ENCODE measurements around the gene YY1.

YY1 gene

GRCh38 chr14:100238419-100239210 lies at the start of gene YY1:
Gene YY1 (plus strand): TSS chr14:100239144. CDS start chr14:100239245, 101 bp downstream.
- peaks cover 68% of the 10 kb centered on the region for H3K4me1 Mint-ChIP-seq
- CTCF ChIA-PET: interaction anchor here (2.1 kb wide), 1 partner anchor 14 kb away, joined by 15 read pairs; no protein-coding TSS in a partner anchor
- peaks cover 53% of the 10 kb centered on the region for H3K36me3 Mint-ChIP-seq
- H3K27me3 Mint-ChIP-seq: peaks cover 4% of the 10 kb centered on the region
- H3K27ac Mint-ChIP-seq: peak within 1 kb of the TSS; percentile 99
- DNase-seq: peak; percentile 99
- H3K4me3 Mint-ChIP-seq: peak within 1 kb of the TSS; percentile 95
- no peaks in the 10 kb centered on the region for H3K9me3 Mint-ChIP-seq

- Mint-ChIP-seq H3K27ac (no peak overlapping the region), H3K27me3 (no peaks in the 10 kb centered on the region), H3K9me3 (no peaks in the 10 kb centered on the region), H3K36me3 (no peaks in the 10 kb centered on the region), H3K4me1 (peaks cover 26% of the 10 kb centered on the region), H3K4me3 (no peak overlapping the region)
- CTCF ChIA-PET: interaction anchor here (5.1 kb wide), 1 partner anchor 32 kb away, joined by 58 read pairs; no protein-coding TSS in a partner anchor
- no peak for DNase-seq
Measured at GRCh38 chr14:100190126-100190525, 48.8 kb upstream of the YY1 start.

DNA sequence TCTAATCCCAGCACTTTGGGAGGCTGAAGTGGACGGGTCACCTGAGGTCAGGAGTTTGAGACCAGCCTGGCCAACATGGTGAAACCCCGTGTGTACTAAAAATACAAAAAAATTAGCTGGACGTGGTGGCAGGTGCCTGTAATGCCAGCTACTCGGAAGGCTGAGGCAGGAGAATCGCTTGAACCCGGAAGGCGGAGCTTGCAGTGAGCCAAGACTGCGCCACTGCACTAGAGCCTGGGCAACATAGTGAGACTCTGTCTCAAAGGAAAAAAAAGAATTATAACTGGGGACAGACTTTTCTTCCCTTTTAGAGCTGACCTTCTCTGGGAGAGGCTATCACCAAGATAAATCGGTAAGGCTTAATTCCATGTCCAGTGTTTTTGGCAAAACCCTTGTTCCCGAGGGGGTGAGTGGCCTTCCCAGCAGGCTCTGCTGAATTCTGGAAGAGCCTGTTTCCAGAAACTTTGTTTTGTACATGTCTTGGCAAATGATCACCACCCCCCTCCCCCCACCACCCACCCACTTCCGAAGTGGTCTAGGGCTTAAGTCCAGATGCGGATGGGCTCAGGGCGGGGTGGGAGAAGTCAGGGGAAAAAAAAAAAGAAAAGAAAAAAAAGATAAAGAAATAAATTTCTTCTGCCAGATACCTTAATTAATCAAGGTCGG lies 47.2 kb upstream of the YY1 start:
- H3K9me3 Mint-ChIP-seq: no peaks in the 10 kb centered on the region
- no peak for DNase-seq
- CTCF ChIA-PET: interaction anchor here (1.0 to 5.1 kb wide), 14 partner anchors 13 to 439 kb away, joined by 3 to 67 read pairs (median 6); partner anchors contain the start of gene DEGS2
- peak overlapping the region; percentile 63 for H3K4me3 Mint-ChIP-seq
- no peaks in the 10 kb centered on the region for H3K36me3 Mint-ChIP-seq
- no peak overlapping the region for H3K27ac Mint-ChIP-seq
- no peaks in the 10 kb centered on the region for H3K27me3 Mint-ChIP-seq
- peaks cover 20% of the 10 kb centered on the region for H3K4me1 Mint-ChIP-seq

- H3K36me3 Mint-ChIP-seq: no peaks in the 10 kb centered on the region
- H3K4me1 Mint-ChIP-seq: peaks cover 20% of the 10 kb centered on the region
- DNase-seq: no peak
- H3K27ac Mint-ChIP-seq: peak overlapping the region; percentile 84
- H3K4me3 Mint-ChIP-seq: peak overlapping the region; percentile 63
- peaks cover 3% of the 10 kb centered on the region for H3K27me3 Mint-ChIP-seq
- CTCF ChIA-PET: interaction anchor here (0.9 to 5.1 kb wide), 35 partner anchors 12 to 440 kb away, joined by 3 to 67 read pairs (median 6); partner anchors contain the start of gene DEGS2
- no peaks in the 10 kb centered on the region for H3K9me3 Mint-ChIP-seq
Measured at GRCh38 chr14:100192250-100192671, 46.7 kb upstream of the YY1 start.

- H3K9me3 Mint-ChIP-seq: no peaks in the 10 kb centered on the region
- no peaks in the 10 kb centered on the region for H3K36me3 Mint-ChIP-seq
- peak overlapping the region; percentile 63 for H3K4me3 Mint-ChIP-seq
- peaks cover 3% of the 10 kb centered on the region for H3K27me3 Mint-ChIP-seq
- H3K27ac Mint-ChIP-seq: peak overlapping the region; percentile 84
- CTCF ChIA-PET: interaction anchor here (0.9 to 5.1 kb wide), 44 partner anchors 12 to 440 kb away, joined by 3 to 67 read pairs (median 5); partner anchors contain the start of gene DEGS2
- peak; percentile 100 for DNase-seq
- peaks cover 20% of the 10 kb centered on the region for H3K4me1 Mint-ChIP-seq
Measured at GRCh38 chr14:100192672-100193416, 46.1 kb upstream of the YY1 start.

GRCh38 chr14:100193417-100194357 lies 45.3 kb upstream of the YY1 start:
- H3K27me3 Mint-ChIP-seq: peaks cover 3% of the 10 kb centered on the region
- no peaks in the 10 kb centered on the region for H3K9me3 Mint-ChIP-seq
- CTCF ChIA-PET: interaction anchor here (0.6 to 5.1 kb wide), 46 partner anchors 11 to 298 kb away, joined by 3 to 67 read pairs (median 5); partner anchors contain the start of gene DEGS2
- H3K4me1 Mint-ChIP-seq: peaks cover 20% of the 10 kb centered on the region
- no peaks in the 10 kb centered on the region for H3K36me3 Mint-ChIP-seq
- H3K4me3 Mint-ChIP-seq: peak overlapping the region; percentile 32
- H3K27ac Mint-ChIP-seq: peak overlapping the region; percentile 84
- DNase-seq: peak; percentile 34

GRCh38 chr14:100199240-100199860 lies 39.6 kb upstream of the YY1 start:
- H3K9me3 Mint-ChIP-seq: no peaks in the 10 kb centered on the region
- no peak overlapping the region for H3K4me3 Mint-ChIP-seq
- no peak overlapping the region for H3K27ac Mint-ChIP-seq
- H3K36me3 Mint-ChIP-seq: no peaks in the 10 kb centered on the region
- H3K4me1 Mint-ChIP-seq: peaks cover 2% of the 10 kb centered on the region
- peaks cover 30% of the 10 kb centered on the region for H3K27me3 Mint-ChIP-seq
- CTCF ChIA-PET: no interaction called here
- no peak for DNase-seq

DNA sequence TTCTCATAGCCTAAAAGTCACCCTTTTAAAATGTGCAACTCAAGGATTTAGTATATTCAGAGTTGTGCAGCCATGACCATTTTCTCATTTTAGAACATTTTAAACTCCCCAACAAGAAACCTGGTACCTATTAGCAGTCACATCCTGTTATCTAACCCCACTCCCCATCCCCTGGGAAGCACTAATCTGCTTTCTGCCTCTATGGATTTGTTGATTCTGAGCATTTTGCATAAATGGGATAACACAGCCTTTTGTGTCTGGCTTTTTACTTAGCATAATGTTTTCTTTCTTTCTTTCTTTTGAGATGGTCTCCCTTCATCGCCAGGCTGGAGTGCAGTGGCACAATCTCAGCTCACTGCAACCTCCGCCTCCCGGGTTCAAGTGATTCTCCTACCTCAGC lies 38.6 kb upstream of the YY1 start:
- H3K4me1 Mint-ChIP-seq: no peaks in the 10 kb centered on the region
- H3K36me3 Mint-ChIP-seq: no peaks in the 10 kb centered on the region
- H3K9me3 Mint-ChIP-seq: no peaks in the 10 kb centered on the region
- H3K4me3 Mint-ChIP-seq: no peak overlapping the region
- H3K27me3 Mint-ChIP-seq: peaks cover 30% of the 10 kb centered on the region
- no peak for DNase-seq
- H3K27ac Mint-ChIP-seq: no peak overlapping the region
- CTCF ChIA-PET: no interaction called here

- Mint-ChIP-seq H3K9me3 (no peaks in the 10 kb centered on the region), H3K4me3 (no peak overlapping the region), H3K4me1 (no peaks in the 10 kb centered on the region), H3K27me3 (peaks cover 30% of the 10 kb centered on the region), H3K36me3 (no peaks in the 10 kb centered on the region), H3K27ac (no peak overlapping the region)
- DNase-seq: no peak
- CTCF ChIA-PET: no interaction called here
Measured at GRCh38 chr14:100201701-100202100, 37.2 kb upstream of the YY1 start.

- peaks cover 4% of the 10 kb centered on the region for H3K9me3 Mint-ChIP-seq
- no peak overlapping the region for H3K27ac Mint-ChIP-seq
- H3K36me3 Mint-ChIP-seq: no peaks in the 10 kb centered on the region
- no peak overlapping the region for H3K4me3 Mint-ChIP-seq
- peaks cover 27% of the 10 kb centered on the region for H3K27me3 Mint-ChIP-seq
- no peak for DNase-seq
- H3K4me1 Mint-ChIP-seq: no peaks in the 10 kb centered on the region
- CTCF ChIA-PET: interaction anchor here (3.6 kb wide), 1 partner anchor 10 kb away, joined by 21 read pairs; no protein-coding TSS in a partner anchor
Measured at GRCh38 chr14:100202712-100203111, 36.2 kb upstream of the YY1 start.

- CTCF ChIA-PET: interaction anchor here (3.6 kb wide), 1 partner anchor 10 kb away, joined by 21 read pairs; no protein-coding TSS in a partner anchor
- Mint-ChIP-seq H3K9me3 (peaks cover 5% of the 10 kb centered on the region), H3K4me3 (no peak overlapping the region), H3K36me3 (no peaks in the 10 kb centered on the region), H3K4me1 (no peaks in the 10 kb centered on the region), H3K27me3 (peaks cover 27% of the 10 kb centered on the region), H3K27ac (no peak overlapping the region)
- DNase-seq: no peak
Measured at GRCh38 chr14:100203146-100203545, 35.8 kb upstream of the YY1 start.

- Mint-ChIP-seq H3K4me1 (no peaks in the 10 kb centered on the region), H3K36me3 (no peaks in the 10 kb centered on the region), H3K27me3 (peaks cover 27% of the 10 kb centered on the region), H3K27ac (no peak overlapping the region), H3K4me3 (no peak overlapping the region), H3K9me3 (peaks cover 5% of the 10 kb centered on the region)
- DNase-seq: no peak
- CTCF ChIA-PET: interaction anchor here (1.1 to 3.6 kb wide), 2 partner anchors 11 to 20 kb away, joined by 4 to 21 read pairs; no protein-coding TSS in a partner anchor
Measured at GRCh38 chr14:100203962-100204834, 34.7 kb upstream of the YY1 start.

Data from activated naive CD4-positive, alpha-beta T cell treated with anti-CD3 and anti-CD28 coated beads, Interleukin-2, amount 10 ng/mL, durations not matched to agents 7 days and 5 days (primary cell).